OCI-M2 (cell line): ENCODE measurements around the gene DGCR2.
"Not testable (repeated sequence)": the region's sequence is repeated elsewhere in the genome, so short reads cannot be mapped to it uniquely, and the experiment has no call there.

Experiments used
- DNase-seq: peaks from one replicate; lab custom pipeline; 2025; ENCODE audit not compliant: unreplicated experiment; lab: John Stamatoyannopoulos, UW

Gene DGCR2

GRCh38 chr22:19012308-19012986 lies 109.8 kb downstream of the DGCR2 start:
- no peak for DNase-seq

GRCh38 chr22:19011611-19012010 lies 110.6 kb downstream of the DGCR2 start:
- DNase-seq = not testable (repeated sequence)

- DNase-seq = no peak
Measured at GRCh38 chr22:19011075-19011474, 111.1 kb downstream of the DGCR2 start.

- no peak for DNase-seq
Measured at GRCh38 chr22:19005905-19006304, 116.3 kb downstream of the DGCR2 start.

GRCh38 chr22:19004471-19004870 lies 117.7 kb downstream of the DGCR2 start:
- no peak for DNase-seq

GRCh38 chr22:19003508-19003907 lies 118.7 kb downstream of the DGCR2 start:
- DNase-seq = no peak

GRCh38 chr22:19002684-19003038 lies 119.6 kb downstream of the DGCR2 start:
- DNase-seq = no peak

- no peak for DNase-seq
Measured at GRCh38 chr22:19001204-19001603, 121.0 kb downstream of the DGCR2 start.

- DNase-seq = not testable (repeated sequence)
Measured at GRCh38 chr22:19000106-19000505, 122.1 kb downstream of the DGCR2 start.

GRCh38 chr22:18999416-18999815 lies 122.8 kb downstream of the DGCR2 start:
- no peak for DNase-seq

GRCh38 chr22:18999008-18999407 lies 123.2 kb downstream of the DGCR2 start:
- no peak for DNase-seq

GRCh38 chr22:18997925-18998315 lies 124.3 kb downstream of the DGCR2 start:
- DNase-seq = no peak

- DNase-seq = no peak
Measured at GRCh38 chr22:18997306-18997924, 124.8 kb downstream of the DGCR2 start.

- no peak for DNase-seq
Measured at GRCh38 chr22:18996376-18996900, 125.8 kb downstream of the DGCR2 start.

GRCh38 chr22:18995327-18995711 lies 126.9 kb downstream of the DGCR2 start:
- no peak for DNase-seq

- DNase-seq = no peak
Measured at GRCh38 chr22:18994701-18995326, 127.4 kb downstream of the DGCR2 start.

- DNase-seq = no peak
Measured at GRCh38 chr22:18994056-18994455, 128.2 kb downstream of the DGCR2 start.

GRCh38 chr22:18992543-18993198 lies 129.5 kb downstream of the DGCR2 start:
- DNase-seq = no peak

- no peak for DNase-seq
Measured at GRCh38 chr22:18991821-18992442, 130.3 kb downstream of the DGCR2 start.

- no peak for DNase-seq
Measured at GRCh38 chr22:18991138-18991432, 131.1 kb downstream of the DGCR2 start.

GRCh38 chr22:18990355-18991137 lies 131.7 kb downstream of the DGCR2 start:
- no peak for DNase-seq
